ENCODE data around the gene TEX19.

TEX19 gene

DNA sequence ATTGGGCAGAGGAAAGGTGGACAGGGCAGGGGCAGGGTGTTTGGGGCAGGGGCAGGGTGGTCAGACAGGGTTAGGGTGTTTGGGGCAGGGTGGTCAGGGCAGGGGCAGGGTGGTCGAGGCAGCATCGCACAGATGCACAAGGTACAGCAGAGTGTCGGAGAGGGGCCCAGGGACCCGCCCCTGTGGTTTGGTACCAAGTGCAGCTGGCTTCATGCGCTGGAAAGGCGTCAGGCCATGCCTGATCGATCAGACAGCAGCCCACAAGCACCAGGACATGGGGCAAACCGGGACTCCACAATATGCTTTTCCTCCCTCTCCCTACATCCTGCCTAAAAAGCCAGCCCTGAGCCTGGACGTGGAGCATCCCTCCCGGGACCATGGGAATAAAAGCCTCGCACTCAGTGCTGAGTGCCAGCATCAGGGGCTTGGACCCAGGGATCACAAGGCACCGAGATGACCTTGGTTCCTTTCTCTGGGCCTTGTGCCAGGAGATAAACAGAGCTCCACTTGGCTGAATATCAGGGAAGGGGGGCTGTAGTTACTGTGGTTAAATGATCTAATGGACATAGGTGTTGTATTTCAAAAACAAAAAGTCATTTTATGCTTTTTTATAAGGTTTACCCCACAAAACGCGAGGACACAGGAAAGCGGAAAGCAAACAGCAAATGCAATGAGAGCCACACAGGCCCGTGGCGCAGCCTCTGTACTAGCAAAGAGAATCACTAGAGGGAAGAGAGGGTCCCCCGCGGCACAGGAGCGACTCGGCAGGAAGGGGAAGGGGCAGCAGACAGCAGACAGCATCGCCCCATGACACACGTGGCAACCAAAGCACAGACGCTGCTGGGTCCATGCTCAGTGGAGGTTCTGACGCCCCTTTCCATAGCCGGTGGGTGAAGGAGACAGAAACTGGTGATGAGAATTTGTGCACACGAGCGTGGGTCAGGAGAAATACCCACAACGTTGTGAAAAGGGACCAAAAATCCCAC, 53.8 kb downstream of the TEX19 start:
- H3K4me3 ChIP-seq (ENCODE audit: control insufficient read depth, low read depth, low read length) = no peak overlapping the region
- TF ChIP-seq, protein P1, sequence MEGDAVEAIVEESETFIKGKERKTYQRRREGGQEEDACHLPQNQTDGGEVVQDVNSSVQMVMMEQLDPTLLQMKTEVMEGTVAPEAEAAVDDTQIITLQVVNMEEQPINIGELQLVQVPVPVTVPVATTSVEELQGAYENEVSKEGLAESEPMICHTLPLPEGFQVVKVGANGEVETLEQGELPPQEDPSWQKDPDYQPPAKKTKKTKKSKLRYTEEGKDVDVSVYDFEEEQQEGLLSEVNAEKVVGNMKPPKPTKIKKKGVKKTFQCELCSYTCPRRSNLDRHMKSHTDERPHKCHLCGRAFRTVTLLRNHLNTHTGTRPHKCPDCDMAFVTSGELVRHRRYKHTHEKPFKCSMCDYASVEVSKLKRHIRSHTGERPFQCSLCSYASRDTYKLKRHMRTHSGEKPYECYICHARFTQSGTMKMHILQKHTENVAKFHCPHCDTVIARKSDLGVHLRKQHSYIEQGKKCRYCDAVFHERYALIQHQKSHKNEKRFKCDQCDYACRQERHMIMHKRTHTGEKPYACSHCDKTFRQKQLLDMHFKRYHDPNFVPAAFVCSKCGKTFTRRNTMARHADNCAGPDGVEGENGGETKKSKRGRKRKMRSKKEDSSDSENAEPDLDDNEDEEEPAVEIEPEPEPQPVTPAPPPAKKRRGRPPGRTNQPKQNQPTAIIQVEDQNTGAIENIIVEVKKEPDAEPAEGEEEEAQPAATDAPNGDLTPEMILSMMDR (IDR thresholded peaks at IDR 0.05; ENCODE audit: control insufficient read depth, insufficient read depth, low read depth, low read length, missing control alignments) = no peak
- DNase-seq (ENCODE audit: low read depth) = no peak
